Measurements from ENCODE around the gene SUPT7L. TPM values are rescaled to one million over a fixed set of nuclear protein-coding genes. Genes with fewer than 3 reads are reported as not detected.
"Not testable (repeated sequence)": the region's sequence is repeated elsewhere in the genome, so short reads cannot be mapped to it uniquely, and the experiment has no call there.

The SUPT7L gene
- total and polyA plus RNA-seq, 7 donors: 17.1 to 33.8 (median 21.1) TPM

DNA sequence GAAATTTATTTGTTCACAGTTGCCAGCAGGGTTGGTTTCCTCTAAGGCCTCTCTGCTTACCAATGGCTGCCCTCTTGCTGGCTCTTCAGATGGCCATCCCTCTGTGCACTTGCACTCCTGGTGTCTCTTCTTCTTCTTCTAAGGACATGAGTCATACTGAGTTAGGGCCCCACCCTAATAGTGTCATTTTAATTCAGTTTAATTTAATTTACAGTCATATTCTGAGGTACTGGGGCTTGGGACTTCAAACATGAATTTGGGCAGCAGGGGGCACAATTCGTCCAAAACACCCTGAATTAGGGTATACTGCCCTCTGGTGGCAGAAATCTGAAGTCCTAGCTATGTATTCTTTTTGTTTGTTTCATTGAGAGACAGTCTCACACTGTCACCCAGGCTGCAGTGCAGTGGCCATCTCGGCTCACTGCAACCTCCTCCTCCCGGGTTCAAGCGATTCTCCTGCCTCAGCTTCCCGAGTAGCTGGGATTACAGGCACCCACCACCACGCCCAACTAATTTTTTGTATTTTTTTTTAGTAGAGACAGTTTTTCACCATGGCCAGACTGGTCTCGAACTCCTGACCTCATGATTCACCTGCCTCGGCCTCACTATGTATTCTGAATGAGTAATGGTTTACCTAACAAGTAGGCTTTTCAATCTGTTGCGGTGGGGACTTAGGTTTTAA is 20.1 kb upstream of the SUPT7L start:
- intact Hi-C loops (cut with DNase I): no loop called here
- DNase-seq (peak; percentile 62 to 79), ATAC-seq (peak; percentile 86 to 90 (median 89))
- WGBS, 3 donors: 43 to 54% (median 46%) methylated on average over 9 of the region's 9 CpGs
- Histone ChIP-seq H3K27me3 (ENCODE audit: insufficient read depth in 3 of 3, low read length in 2 of 3) (no peaks in the 10 kb centered on the region), H3K4me1 (no peaks in the 10 kb centered on the region), H3K27ac (peak overlapping the region; percentile 42), H3K36me3 (ENCODE audit: insufficient read depth in 1 of 2, low read depth in 1 of 2) (peaks cover 9 to 86% of the 10 kb centered on the region in 2 donors), H3K4me3 (no peak overlapping the region), H3K9me3 (no peaks in the 10 kb centered on the region)
- TF ChIP-seq, protein P1, sequence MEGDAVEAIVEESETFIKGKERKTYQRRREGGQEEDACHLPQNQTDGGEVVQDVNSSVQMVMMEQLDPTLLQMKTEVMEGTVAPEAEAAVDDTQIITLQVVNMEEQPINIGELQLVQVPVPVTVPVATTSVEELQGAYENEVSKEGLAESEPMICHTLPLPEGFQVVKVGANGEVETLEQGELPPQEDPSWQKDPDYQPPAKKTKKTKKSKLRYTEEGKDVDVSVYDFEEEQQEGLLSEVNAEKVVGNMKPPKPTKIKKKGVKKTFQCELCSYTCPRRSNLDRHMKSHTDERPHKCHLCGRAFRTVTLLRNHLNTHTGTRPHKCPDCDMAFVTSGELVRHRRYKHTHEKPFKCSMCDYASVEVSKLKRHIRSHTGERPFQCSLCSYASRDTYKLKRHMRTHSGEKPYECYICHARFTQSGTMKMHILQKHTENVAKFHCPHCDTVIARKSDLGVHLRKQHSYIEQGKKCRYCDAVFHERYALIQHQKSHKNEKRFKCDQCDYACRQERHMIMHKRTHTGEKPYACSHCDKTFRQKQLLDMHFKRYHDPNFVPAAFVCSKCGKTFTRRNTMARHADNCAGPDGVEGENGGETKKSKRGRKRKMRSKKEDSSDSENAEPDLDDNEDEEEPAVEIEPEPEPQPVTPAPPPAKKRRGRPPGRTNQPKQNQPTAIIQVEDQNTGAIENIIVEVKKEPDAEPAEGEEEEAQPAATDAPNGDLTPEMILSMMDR (IDR thresholded peaks at IDR 0.05): peak; percentile 98

DNA sequence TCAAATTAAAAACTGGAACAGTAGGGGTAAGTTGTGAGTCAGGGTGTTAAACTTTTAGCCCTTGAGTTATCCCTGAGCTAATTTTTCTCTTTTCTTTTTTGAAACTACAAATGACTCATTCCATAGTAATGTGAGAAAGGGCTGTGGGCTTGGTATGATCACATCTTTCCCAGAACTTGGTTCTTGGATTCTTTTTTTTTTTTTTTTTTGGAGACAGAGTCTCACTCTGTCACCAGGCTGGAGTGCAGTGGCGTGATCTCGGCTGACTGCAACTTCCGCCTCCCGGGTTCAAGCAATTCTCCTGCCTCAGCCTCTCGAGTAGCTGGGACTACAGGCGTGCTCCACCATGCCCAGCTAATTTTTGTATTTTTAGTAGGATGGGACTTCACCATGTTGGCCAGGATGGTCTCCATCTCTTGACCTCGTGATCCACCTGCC is 18.9 kb upstream of the SUPT7L start:
- ATAC-seq: peak in 1 of 4 donors; percentile 9
- H3K9me3 ChIP-seq; intact Hi-C loops (cut with DNase I); DNase-seq; H3K27me3 ChIP-seq (ENCODE audit: insufficient read depth in 3 of 3, low read length in 2 of 3); H3K4me3 ChIP-seq; H3K4me1 ChIP-seq: not testable (repeated sequence)
- Histone ChIP-seq H3K36me3 (ENCODE audit: insufficient read depth in 1 of 2, low read depth in 1 of 2) (peaks cover 6 to 87% of the 10 kb centered on the region in 2 donors), H3K27ac (peak overlapping the region; percentile 42)
- WGBS, 3 donors: 90 to 94% (median 92%) methylated on average over 7 of the region's 7 CpGs

DNA sequence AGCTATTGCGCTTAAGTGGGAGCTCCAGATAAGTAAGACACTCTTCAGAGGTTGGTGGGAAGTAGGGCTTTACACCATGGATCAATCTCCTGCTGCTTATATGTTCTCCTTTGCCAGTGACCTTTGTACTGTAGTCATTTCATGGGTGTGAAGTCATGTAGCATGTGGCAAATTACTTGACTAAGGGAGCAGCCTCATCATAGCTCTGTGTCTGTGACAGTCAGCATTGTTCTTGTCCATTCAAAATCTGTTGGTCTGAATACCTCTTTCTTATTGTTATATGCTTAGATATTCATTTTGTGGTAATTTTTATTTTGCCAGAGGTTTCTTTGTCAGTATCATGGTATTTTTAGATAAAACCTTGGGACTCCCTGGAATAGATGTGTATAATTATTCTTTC is 18.4 kb upstream of the SUPT7L start:
- TF ChIP-seq, protein P1 (IDR thresholded peaks at IDR 0.05): no peak
- H3K27ac ChIP-seq: no peak overlapping the region
- intact Hi-C loops (cut with DNase I): no loop called here
- 93 to 100% (median 100%) methylated on average over 1 of the region's 1 CpG for WGBS, 3 donors
- no peak overlapping the region for H3K4me3 ChIP-seq
- ATAC-seq (peak in 1 of 4 donors; percentile 13), DNase-seq (no peak)
- no peaks in the 10 kb centered on the region for H3K27me3 ChIP-seq (ENCODE audit: insufficient read depth in 3 of 3, low read length in 2 of 3)
- H3K9me3 ChIP-seq: no peaks in the 10 kb centered on the region
- H3K4me1 ChIP-seq: no peaks in the 10 kb centered on the region
- peaks cover 6 to 87% of the 10 kb centered on the region in 2 donors for H3K36me3 ChIP-seq (ENCODE audit: insufficient read depth in 1 of 2, low read depth in 1 of 2)

DNA sequence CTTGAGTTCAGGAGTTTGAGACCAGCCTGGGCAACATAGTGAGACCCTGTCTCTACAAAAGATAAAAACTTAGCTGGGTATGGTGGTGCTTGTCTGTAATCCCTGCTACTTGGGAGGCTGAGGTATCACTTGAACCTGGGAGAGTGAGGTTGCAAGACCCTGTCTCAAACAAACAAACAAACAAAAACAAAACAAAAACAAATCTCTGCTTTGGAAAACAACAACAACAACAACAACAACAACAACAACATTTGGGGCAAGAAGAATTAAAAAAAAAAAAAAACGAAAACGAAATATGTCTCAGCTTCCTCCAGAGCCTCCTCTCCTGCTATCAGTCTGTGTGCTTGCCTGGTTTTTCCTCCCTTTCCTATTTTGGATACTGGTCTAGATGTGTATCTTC is 17.2 kb upstream of the SUPT7L start:
- H3K4me1 ChIP-seq: no peaks in the 10 kb centered on the region
- WGBS, 3 donors: 85 to 96% (median 94%) methylated on average over 2 of the region's 2 CpGs
- no peak overlapping the region for H3K27ac ChIP-seq
- no peak overlapping the region for H3K4me3 ChIP-seq
- H3K36me3 ChIP-seq (ENCODE audit: insufficient read depth in 1 of 2, low read depth in 1 of 2): peaks cover 6 to 87% of the 10 kb centered on the region in 2 donors
- ATAC-seq (no peak), DNase-seq (no peak)
- no peaks in the 10 kb centered on the region for H3K27me3 ChIP-seq (ENCODE audit: insufficient read depth in 3 of 3, low read length in 2 of 3)
- TF ChIP-seq, protein P1 (IDR thresholded peaks at IDR 0.05): no peak
- H3K9me3 ChIP-seq: no peaks in the 10 kb centered on the region
- intact Hi-C loops (cut with DNase I): no loop called here

DNA sequence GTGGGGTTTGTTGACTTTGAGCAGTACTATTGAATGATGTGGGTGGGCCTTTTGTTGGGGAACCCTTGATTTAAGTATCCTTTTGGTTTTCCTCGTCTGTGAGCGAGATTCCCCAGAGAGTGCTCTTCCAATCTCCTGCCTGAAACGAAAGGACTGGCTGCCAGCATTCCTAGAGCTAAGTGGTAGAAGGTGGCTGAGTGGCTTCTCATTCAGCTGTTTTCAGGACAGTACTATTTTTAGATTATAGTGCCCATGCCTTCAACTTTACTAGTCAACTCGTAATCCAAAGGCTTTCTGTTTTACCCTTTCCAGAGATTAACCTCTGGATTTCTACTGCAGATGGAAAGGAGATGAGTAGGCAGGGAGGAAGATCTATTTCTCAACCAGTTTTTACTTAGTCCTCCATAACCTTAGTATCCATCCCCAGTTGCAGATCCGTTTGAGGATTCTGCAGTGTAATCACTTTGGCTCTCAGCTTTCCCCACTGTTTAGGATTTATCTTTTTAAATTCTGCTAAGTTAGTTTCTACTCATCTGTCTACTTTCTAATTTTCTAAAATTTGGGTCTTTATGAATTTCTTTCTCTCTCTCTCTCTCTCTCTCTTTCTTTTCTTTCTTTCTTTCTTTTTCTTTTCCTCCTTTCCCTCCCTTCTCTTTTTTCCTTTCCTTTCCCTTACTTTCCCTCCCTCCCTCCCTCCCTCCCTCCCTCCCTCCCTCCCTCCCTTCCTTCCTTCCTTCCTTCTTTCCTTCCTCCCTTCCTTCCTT is 9.5 kb upstream of the SUPT7L start:
- no peak overlapping the region for H3K4me3 ChIP-seq
- no peaks in the 10 kb centered on the region for H3K9me3 ChIP-seq
- H3K27me3 ChIP-seq (ENCODE audit: insufficient read depth in 3 of 3, low read length in 2 of 3): no peaks in the 10 kb centered on the region
- TF ChIP-seq, protein P1 (IDR thresholded peaks at IDR 0.05): no peak
- H3K4me1 ChIP-seq: no peaks in the 10 kb centered on the region
- intact Hi-C loops (cut with DNase I): no loop called here
- H3K27ac ChIP-seq: peak overlapping the region; percentile 50
- ATAC-seq (peak; percentile 84 to 95 (median 91)), DNase-seq (no peak)
- 18 to 37% (median 23%) methylated on average over 5 of the region's 5 CpGs for WGBS, 3 donors
- peaks cover 3 to 87% of the 10 kb centered on the region in 2 donors for H3K36me3 ChIP-seq (ENCODE audit: insufficient read depth in 1 of 2, low read depth in 1 of 2)

Measured in psoas muscle (tissue), 8 donors.